Neural progenitor cell (in vitro differentiated cells): ENCODE results near the gene GOLIM4. TPM values are rescaled to one million over a fixed set of nuclear protein-coding genes. Genes with fewer than 3 reads are reported as not detected.

Experiments
- DNase-seq: peaks from one replicate; pipeline ENCODE4 v3.0.0-alpha.2; 2016; ENCODE audit warnings: low spot score
- H2AFZ ChIP-seq: fragments of 200-600 bp; sonication (generic); replicated peaks from 2 replicates; pipeline ENCODE4 v1.6.1; 2016; ENCODE audit warnings: antibody characterized with exemption
- H3F3A ChIP-seq: fragments of 200-600 bp; sonication (generic); 2 replicates; pipeline ENCODE4 v1.6.1; 2016; ENCODE audit warnings: antibody characterized with exemption, low read depth
- H3K27ac ChIP-seq: fragments of 200-600 bp; sonication (generic); 2 replicates; pipeline ENCODE4 v1.5.1; 2016; ENCODE audit warnings: mild to moderate bottlenecking
- H3K27me3 ChIP-seq: fragments of 200-600 bp; sonication (generic); 2 replicates; pipeline ENCODE4 v1.6.1; 2016; ENCODE audit warnings: mild to moderate bottlenecking, moderate library complexity
- H3K36me3 ChIP-seq: fragments of 200-600 bp; sonication (generic); 2 replicates; pipeline ENCODE4 v1.5.1; 2016
- H3K4me1 ChIP-seq: fragments of 200-600 bp; sonication (generic); 2 replicates; pipeline ENCODE4 v1.6.1; 2016; ENCODE audit warnings: mixed run types
- H3K4me2 ChIP-seq: fragments of 200-600 bp; sonication (generic); 2 replicates; pipeline ENCODE4 v1.6.1; 2016
- H3K4me3 ChIP-seq: fragments of 200-600 bp; sonication (generic); 2 replicates; pipeline ENCODE4 v1.5.1; 2016
- H3K79me2 ChIP-seq: fragments of 200-600 bp; sonication (generic); 2 replicates; pipeline ENCODE4 v1.6.1; 2016; ENCODE audit warnings: low read depth
- H3K9ac ChIP-seq: fragments of 200-600 bp; sonication (generic); 2 replicates; pipeline ENCODE4 v1.6.1; 2016
- H3K9me3 ChIP-seq: fragments of 200-600 bp; sonication (generic); 2 replicates; pipeline ENCODE4 v1.5.1; 2016; ENCODE audit warnings: low read depth
- H4K20me1 ChIP-seq: fragments of 200-600 bp; sonication (generic); 2 replicates; pipeline ENCODE4 v1.6.1; 2016; ENCODE audit warnings: low read depth
- H3K27ac Mint-ChIP-seq: 3 replicates; pipeline ENCODE4 v1.8.0; 2021; ENCODE audit warnings: mixed read lengths
- H3K27me3 Mint-ChIP-seq: 2 replicates; pipeline ENCODE4 v1.8.0; 2022; ENCODE audit warnings: low read depth, mild to moderate bottlenecking, inconsistent platforms, moderate library complexity, mixed read lengths; ENCODE audit not compliant: insufficient read depth
- H3K36me3 Mint-ChIP-seq: 3 replicates; pipeline ENCODE4 v1.8.0; 2021; ENCODE audit warnings: mixed read lengths
- H3K4me1 Mint-ChIP-seq: 3 replicates; pipeline ENCODE4 v1.8.0; 2021; ENCODE audit warnings: mixed read lengths
- H3K4me3 Mint-ChIP-seq: 3 replicates; pipeline ENCODE4 v1.8.0; 2021; ENCODE audit warnings: mild to moderate bottlenecking, moderate library complexity, mixed read lengths
- H3K9me3 Mint-ChIP-seq: 3 replicates; pipeline ENCODE4 v1.8.0; 2020; ENCODE audit warnings: mixed read lengths
- EZH2 ChIP-seq: fragments of 200-600 bp; sonication (generic); IDR thresholded peaks from 2 replicates; pipeline ENCODE4 v1.6.1; 2017; ENCODE audit warnings: antibody characterized with exemption, mild to moderate bottlenecking, moderate library complexity
- EZH2phosphoT487 ChIP-seq: fragments of 200-600 bp; sonication (generic); IDR thresholded peaks from 2 replicates; pipeline ENCODE4 v1.6.1; 2017; ENCODE audit warnings: antibody characterized with exemption
- total RNA-seq: library from RNA; depleted of rRNA; stranded (reverse); fragments of >200 nt; gene quantifications from 2 replicates; pipeline ENCODE4 v1.2.3, GENCODE V29; 2015; ENCODE audit warnings: low replicate concordance
- TF ChIP-seq, protein P1 (sequence below): fragments of 200-600 bp; sonication (generic); IDR thresholded peaks from 2 replicates; pipeline ENCODE4 v1.5.1; 2017; ENCODE audit warnings: antibody characterized with exemption, mild to moderate bottlenecking

Gene GOLIM4
- total RNA-seq, 1 donor from 2014 or later = 22.9 TPM

DNA sequence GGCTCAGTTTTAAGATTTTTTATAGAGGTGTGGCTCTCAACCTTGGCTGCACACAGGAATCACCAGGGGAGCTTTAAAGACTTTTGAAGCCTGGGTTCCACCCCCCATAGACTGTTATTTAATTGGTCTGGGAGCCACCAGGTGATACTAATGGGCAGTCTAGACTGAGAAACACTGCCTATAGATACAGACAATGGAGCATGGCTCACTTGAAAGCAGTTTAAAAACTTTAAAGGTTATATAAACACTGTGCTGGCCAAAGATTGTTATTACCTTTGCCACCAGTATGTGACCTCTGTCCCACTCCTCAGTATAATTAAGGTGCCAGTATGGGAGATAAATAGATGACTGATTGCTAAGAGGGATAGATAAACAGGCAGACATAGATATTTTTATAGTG, 3.8 kb downstream of the GOLIM4 start:
- Histone ChIP-seq H3F3A (peaks cover 18% of the 10 kb centered on the region), H3K9me3 (no peaks in the 10 kb centered on the region), H3K27me3 (no peaks in the 10 kb centered on the region), H3K4me2 (no peak overlapping the region), H2AFZ (no peak overlapping the region), H3K36me3 (no peaks in the 10 kb centered on the region), H3K4me1 (peaks cover 27% of the 10 kb centered on the region), H3K79me2 (peaks cover 74% of the 10 kb centered on the region), H3K4me3 (no peak overlapping the region), H3K27ac (no peak overlapping the region), H4K20me1 (peaks cover 61% of the 10 kb centered on the region), H3K9ac (no peak overlapping the region)
- H3K36me3 Mint-ChIP-seq = no peaks in the 10 kb centered on the region
- peak; percentile 15 for DNase-seq
- peaks cover 40% of the 10 kb centered on the region for H3K4me1 Mint-ChIP-seq
- no peak overlapping the region for H3K4me3 Mint-ChIP-seq
- H3K9me3 Mint-ChIP-seq = no peaks in the 10 kb centered on the region
- no peak for TF ChIP-seq EZH2
- TF ChIP-seq EZH2phosphoT487 = no peak
- TF ChIP-seq, protein P1, sequence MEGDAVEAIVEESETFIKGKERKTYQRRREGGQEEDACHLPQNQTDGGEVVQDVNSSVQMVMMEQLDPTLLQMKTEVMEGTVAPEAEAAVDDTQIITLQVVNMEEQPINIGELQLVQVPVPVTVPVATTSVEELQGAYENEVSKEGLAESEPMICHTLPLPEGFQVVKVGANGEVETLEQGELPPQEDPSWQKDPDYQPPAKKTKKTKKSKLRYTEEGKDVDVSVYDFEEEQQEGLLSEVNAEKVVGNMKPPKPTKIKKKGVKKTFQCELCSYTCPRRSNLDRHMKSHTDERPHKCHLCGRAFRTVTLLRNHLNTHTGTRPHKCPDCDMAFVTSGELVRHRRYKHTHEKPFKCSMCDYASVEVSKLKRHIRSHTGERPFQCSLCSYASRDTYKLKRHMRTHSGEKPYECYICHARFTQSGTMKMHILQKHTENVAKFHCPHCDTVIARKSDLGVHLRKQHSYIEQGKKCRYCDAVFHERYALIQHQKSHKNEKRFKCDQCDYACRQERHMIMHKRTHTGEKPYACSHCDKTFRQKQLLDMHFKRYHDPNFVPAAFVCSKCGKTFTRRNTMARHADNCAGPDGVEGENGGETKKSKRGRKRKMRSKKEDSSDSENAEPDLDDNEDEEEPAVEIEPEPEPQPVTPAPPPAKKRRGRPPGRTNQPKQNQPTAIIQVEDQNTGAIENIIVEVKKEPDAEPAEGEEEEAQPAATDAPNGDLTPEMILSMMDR = no peak
- H3K27ac Mint-ChIP-seq = no peak overlapping the region
- no peaks in the 10 kb centered on the region for H3K27me3 Mint-ChIP-seq

DNA sequence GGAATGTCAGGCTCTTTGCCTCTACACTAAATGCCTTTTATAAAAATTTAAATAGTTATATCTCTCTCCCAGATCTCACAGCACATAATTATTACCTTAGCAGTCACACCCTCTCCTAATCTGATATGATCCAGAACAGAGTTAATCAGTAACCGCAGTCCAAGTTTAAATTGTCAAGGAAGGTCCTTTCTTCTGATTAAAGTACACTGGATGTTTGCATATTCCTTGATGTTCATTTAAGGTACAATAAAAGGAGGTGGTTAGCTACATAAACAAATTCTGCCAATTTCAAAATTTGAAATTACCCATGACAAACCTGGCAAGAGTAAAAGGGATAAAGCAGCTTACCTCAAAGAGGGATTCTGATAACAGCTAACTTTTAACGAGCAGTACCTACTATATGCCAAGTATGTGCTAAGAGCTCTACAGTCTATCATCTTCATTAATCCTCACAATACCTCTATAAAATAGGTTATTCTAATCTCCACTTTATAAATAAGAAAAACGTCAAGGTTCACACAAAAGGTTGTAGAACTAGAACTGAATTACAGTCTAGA, 4.3 kb downstream of the GOLIM4 start:
- no peak overlapping the region for H3K9ac ChIP-seq
- H3F3A ChIP-seq = peaks cover 18% of the 10 kb centered on the region
- no peaks in the 10 kb centered on the region for H3K36me3 ChIP-seq
- no peaks in the 10 kb centered on the region for H3K27me3 Mint-ChIP-seq
- H3K4me1 ChIP-seq = peaks cover 27% of the 10 kb centered on the region
- no peak overlapping the region for H3K4me3 ChIP-seq
- H3K27me3 ChIP-seq = no peaks in the 10 kb centered on the region
- no peaks in the 10 kb centered on the region for H3K36me3 Mint-ChIP-seq
- H3K4me3 Mint-ChIP-seq = no peak overlapping the region
- no peaks in the 10 kb centered on the region for H3K9me3 Mint-ChIP-seq
- H3K9me3 ChIP-seq = no peaks in the 10 kb centered on the region
- H3K27ac Mint-ChIP-seq = no peak overlapping the region
- TF ChIP-seq EZH2phosphoT487 (no peak), EZH2 (no peak)
- TF ChIP-seq, protein P1 = no peak
- H2AFZ ChIP-seq = no peak overlapping the region
- no peak overlapping the region for H3K27ac ChIP-seq
- peaks cover 61% of the 10 kb centered on the region for H4K20me1 ChIP-seq
- H3K79me2 ChIP-seq = peaks cover 80% of the 10 kb centered on the region
- peaks cover 35% of the 10 kb centered on the region for H3K4me1 Mint-ChIP-seq
- no peak for DNase-seq
- no peak overlapping the region for H3K4me2 ChIP-seq

DNA sequence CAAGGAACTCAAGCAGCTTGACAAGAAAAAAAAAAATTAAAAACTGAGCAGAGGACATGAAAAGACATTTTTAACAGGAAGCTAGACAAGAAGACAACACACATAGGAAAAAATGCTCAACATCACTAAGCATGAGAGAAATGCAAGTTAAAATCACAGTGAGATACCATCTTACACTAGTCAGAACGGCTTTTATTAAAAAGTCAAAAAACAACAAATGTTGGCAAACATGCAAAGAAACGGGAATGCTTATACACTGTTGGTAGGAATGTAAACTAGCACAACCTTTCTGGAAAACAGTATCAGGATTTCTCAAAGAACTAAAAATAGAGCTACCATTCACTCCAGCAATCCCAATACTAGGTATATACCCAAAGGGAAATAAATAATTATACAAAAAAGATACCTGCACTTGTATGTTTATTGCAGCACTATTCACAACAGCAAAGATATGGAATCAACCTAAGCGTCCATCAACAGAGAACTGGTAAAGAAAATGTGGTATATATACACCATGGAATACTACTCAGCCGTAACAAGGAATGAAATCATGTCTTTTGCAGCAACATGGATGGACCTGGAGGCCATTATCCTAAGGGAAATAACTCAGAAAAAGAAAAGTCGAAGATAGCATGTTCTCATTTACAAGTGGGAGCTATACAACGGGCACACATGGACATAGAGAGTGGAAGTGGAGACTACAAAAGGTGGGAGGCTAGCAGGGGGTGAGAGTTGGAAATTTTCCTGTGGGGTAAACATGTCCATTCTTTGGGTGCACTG, 5.2 kb downstream of the GOLIM4 start:
- TF ChIP-seq EZH2 = no peak
- TF ChIP-seq, protein P1 = no peak
- TF ChIP-seq EZH2phosphoT487 = no peak
- peaks cover 61% of the 10 kb centered on the region for H4K20me1 ChIP-seq
- no peak overlapping the region for H3K9ac ChIP-seq
- H3K4me2 ChIP-seq = no peak overlapping the region
- Mint-ChIP-seq H3K27ac (no peak overlapping the region), H3K36me3 (no peaks in the 10 kb centered on the region), H3K4me1 (peaks cover 31% of the 10 kb centered on the region), H3K4me3 (no peak overlapping the region), H3K9me3 (no peaks in the 10 kb centered on the region), H3K27me3 (no peaks in the 10 kb centered on the region)
- H3K27me3 ChIP-seq = no peaks in the 10 kb centered on the region
- peaks cover 27% of the 10 kb centered on the region for H3K4me1 ChIP-seq
- H3K27ac ChIP-seq = no peak overlapping the region
- no peaks in the 10 kb centered on the region for H3K9me3 ChIP-seq
- no peak for DNase-seq
- H3K79me2 ChIP-seq = peaks cover 89% of the 10 kb centered on the region
- H2AFZ ChIP-seq = no peak overlapping the region
- H3F3A ChIP-seq = peaks cover 15% of the 10 kb centered on the region
- no peaks in the 10 kb centered on the region for H3K36me3 ChIP-seq
- H3K4me3 ChIP-seq = no peak overlapping the region
